ENCODE results near the gene PTGES3. TPM values are rescaled to one million over a fixed set of nuclear protein-coding genes. Genes with fewer than 3 reads are reported as not detected.

The PTGES3 gene
- total RNA-seq, 3 donors from 2014 or later (not counting 1 experiment from before 2014, with no cell fraction given): 79.2 to 93.8 (median 93.4) TPM

DNA sequence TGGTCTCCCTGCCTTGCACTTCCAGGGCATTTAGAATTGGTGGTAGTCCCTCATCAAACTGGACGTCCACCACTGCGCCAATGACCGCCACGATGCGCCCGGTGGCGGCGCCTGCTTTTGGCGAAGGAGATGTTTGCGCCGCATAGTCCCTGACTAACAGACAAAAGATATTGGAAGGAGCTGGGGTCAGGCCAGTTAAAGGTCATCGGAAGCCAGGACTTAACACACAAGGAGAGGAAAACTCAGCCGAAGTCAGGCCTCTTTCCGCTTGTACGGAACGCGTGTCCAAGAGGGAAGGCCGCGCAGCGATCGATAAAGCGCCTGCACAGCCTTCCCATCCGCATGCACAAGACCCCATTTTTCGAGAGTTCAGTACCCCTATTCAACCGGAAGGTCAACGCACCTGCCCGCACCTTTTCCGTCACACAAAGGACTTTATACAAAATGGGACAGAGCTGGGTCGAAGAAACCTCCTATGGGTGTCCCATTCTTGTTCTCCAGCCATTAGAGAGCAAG, 42.8 kb downstream of the PTGES3 start:
- peaks cover 38% of the 10 kb centered on the region for H3K36me3 ChIP-seq (ENCODE audit: control insufficient read depth, insufficient read depth, low read length)
- H3K27ac ChIP-seq (ENCODE audit: low read length): peak overlapping the region; percentile 87
- Mint-ChIP-seq H3K27me3 (ENCODE audit: low read depth in 2 of 2) (no peaks in the 10 kb centered on the region), H3K27ac (peak overlapping the region; percentile 92 to 97), H3K4me3 (peak overlapping the region; percentile 96), H3K9me3 (no peaks in the 10 kb centered on the region), H3K4me1 (peaks cover 27 to 28% of the 10 kb centered on the region in 2 donors), H3K36me3 (peaks cover 13% of the 10 kb centered on the region)
- TF ChIP-seq, protein P1, sequence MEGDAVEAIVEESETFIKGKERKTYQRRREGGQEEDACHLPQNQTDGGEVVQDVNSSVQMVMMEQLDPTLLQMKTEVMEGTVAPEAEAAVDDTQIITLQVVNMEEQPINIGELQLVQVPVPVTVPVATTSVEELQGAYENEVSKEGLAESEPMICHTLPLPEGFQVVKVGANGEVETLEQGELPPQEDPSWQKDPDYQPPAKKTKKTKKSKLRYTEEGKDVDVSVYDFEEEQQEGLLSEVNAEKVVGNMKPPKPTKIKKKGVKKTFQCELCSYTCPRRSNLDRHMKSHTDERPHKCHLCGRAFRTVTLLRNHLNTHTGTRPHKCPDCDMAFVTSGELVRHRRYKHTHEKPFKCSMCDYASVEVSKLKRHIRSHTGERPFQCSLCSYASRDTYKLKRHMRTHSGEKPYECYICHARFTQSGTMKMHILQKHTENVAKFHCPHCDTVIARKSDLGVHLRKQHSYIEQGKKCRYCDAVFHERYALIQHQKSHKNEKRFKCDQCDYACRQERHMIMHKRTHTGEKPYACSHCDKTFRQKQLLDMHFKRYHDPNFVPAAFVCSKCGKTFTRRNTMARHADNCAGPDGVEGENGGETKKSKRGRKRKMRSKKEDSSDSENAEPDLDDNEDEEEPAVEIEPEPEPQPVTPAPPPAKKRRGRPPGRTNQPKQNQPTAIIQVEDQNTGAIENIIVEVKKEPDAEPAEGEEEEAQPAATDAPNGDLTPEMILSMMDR (IDR thresholded peaks at IDR 0.05): no peak
- under 1% methylated on average over 29 of the region's 29 CpGs for WGBS (ENCODE audit: insufficient coverage)
- ATAC-seq (no peak), DNase-seq (no peak)
- peak overlapping the region; percentile 98 for H3K4me3 ChIP-seq (ENCODE audit: low read length)
- H3K9me3 ChIP-seq (ENCODE audit: control insufficient read depth, insufficient read depth, low read length): no peaks in the 10 kb centered on the region
- peaks cover 18% of the 10 kb centered on the region for H3K4me1 ChIP-seq (ENCODE audit: control insufficient read depth, insufficient read depth, low read length)
- no peaks in the 10 kb centered on the region for H3K27me3 ChIP-seq (ENCODE audit: control insufficient read depth, insufficient read depth, low read length)
- intact Hi-C loops (cut with micrococcal nuclease): no loop called here

DNA sequence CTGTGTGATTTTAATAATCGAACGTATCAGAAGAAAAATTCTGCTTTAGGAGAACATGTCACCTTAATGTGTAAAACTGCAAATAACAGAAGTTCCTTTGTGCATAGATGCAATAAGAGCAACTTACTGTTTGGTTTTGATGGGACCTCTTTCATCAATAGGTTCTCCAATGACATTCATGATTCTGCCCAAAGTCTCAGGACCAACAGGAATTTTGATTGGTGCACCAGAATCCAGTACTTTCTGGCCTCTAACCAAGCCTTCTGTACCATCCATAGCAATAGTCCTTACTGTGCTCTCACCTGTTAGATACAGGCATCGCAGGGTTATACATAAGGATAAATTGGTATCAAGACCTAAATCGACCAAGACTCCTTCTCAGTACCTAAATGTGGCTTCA, 43.4 kb downstream of the PTGES3 start:
- peak overlapping the region; percentile 87 for H3K27ac ChIP-seq (ENCODE audit: low read length)
- peaks cover 13% of the 10 kb centered on the region for H3K36me3 Mint-ChIP-seq
- TF ChIP-seq, protein P1 (IDR thresholded peaks at IDR 0.05): no peak
- 88% methylated on average over 3 of the region's 4 CpGs for WGBS (ENCODE audit: insufficient coverage)
- H3K27ac Mint-ChIP-seq: peak overlapping the region; percentile 92 to 97
- no peak for DNase-seq
- H3K36me3 ChIP-seq (ENCODE audit: control insufficient read depth, insufficient read depth, low read length): peaks cover 42% of the 10 kb centered on the region
- H3K4me1 ChIP-seq (ENCODE audit: control insufficient read depth, insufficient read depth, low read length): peaks cover 18% of the 10 kb centered on the region
- peaks cover 27 to 28% of the 10 kb centered on the region in 2 donors for H3K4me1 Mint-ChIP-seq
- no peaks in the 10 kb centered on the region for H3K27me3 Mint-ChIP-seq (ENCODE audit: low read depth in 2 of 2)
- no peaks in the 10 kb centered on the region for H3K9me3 Mint-ChIP-seq
- ATAC-seq: no peak
- peak overlapping the region; percentile 96 for H3K4me3 Mint-ChIP-seq
- no peaks in the 10 kb centered on the region for H3K9me3 ChIP-seq (ENCODE audit: control insufficient read depth, insufficient read depth, low read length)
- no peaks in the 10 kb centered on the region for H3K27me3 ChIP-seq (ENCODE audit: control insufficient read depth, insufficient read depth, low read length)
- H3K4me3 ChIP-seq (ENCODE audit: low read length): peak overlapping the region; percentile 98
- intact Hi-C loops (cut with micrococcal nuclease): no loop called here

DNA sequence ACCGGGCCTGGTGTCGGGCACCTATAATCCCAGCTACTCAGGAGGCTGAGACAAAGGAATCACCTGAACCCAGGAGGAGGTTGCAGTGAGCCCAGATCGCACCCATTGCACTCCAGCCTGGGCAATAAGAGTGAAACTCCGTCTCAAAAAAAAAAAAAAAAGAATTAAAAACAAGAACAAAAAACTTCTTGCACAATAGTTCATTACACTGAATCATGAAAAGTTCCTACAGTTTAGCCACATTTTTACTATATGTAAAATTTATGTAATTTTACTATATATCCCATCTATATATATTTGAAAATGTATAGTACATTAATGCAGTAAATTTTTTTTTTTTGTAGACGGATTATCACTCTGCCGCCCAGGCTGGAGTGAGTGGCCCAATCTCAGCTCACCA, 46.9 kb downstream of the PTGES3 start:
- H3K36me3 Mint-ChIP-seq: peaks cover 13% of the 10 kb centered on the region
- TF ChIP-seq, protein P1 (IDR thresholded peaks at IDR 0.05): no peak
- H3K9me3 Mint-ChIP-seq: no peaks in the 10 kb centered on the region

DNA sequence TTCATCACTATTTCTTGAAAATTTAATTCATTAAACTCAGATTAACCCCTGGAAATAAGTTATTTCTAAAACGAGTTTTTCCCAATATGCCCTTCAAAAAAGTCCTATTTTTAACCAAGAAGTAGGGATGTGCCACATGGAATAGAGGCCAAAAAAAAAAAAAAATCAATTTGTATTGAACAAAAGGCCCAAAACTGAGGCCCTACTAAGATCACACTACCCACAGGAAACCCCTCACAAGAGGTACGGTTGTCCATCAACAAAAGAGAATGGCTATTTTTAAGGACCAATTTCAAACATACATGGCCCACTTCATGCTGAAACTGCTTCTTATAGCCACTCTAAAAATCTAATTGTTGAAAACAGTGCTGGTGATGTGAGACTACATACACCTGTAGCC, 50.5 kb downstream of the PTGES3 start:
- intact Hi-C loops (cut with micrococcal nuclease): loop anchor here (2.0 to 5.0 kb wide), 3 partner anchors 35 to 275 kb away; partner anchors contain the start of genes APOF, PTGES3 and STAT2
- no peaks in the 10 kb centered on the region for H3K9me3 ChIP-seq (ENCODE audit: control insufficient read depth, insufficient read depth, low read length)
- H3K9me3 Mint-ChIP-seq: no peaks in the 10 kb centered on the region
- peaks cover 52% of the 10 kb centered on the region for H3K36me3 ChIP-seq (ENCODE audit: control insufficient read depth, insufficient read depth, low read length)
- ATAC-seq: no peak
- TF ChIP-seq, protein P1 (IDR thresholded peaks at IDR 0.05): no peak
- WGBS (ENCODE audit: insufficient coverage): 77% methylated on average over 2 of the region's 2 CpGs
- H3K27ac Mint-ChIP-seq: peak overlapping the region; percentile 91 to 93
- peaks cover 39 to 46% of the 10 kb centered on the region in 2 donors for H3K4me1 Mint-ChIP-seq
- no peaks in the 10 kb centered on the region for H3K27me3 Mint-ChIP-seq (ENCODE audit: low read depth in 2 of 2)
- H3K4me1 ChIP-seq (ENCODE audit: control insufficient read depth, insufficient read depth, low read length): peaks cover 43% of the 10 kb centered on the region
- H3K27me3 ChIP-seq (ENCODE audit: control insufficient read depth, insufficient read depth, low read length): no peaks in the 10 kb centered on the region
- no peak overlapping the region for H3K4me3 ChIP-seq (ENCODE audit: low read length)
- H3K4me3 Mint-ChIP-seq: peak overlapping the region; percentile 99
- no peaks in the 10 kb centered on the region for H3K36me3 Mint-ChIP-seq
- DNase-seq: no peak
- peak overlapping the region; percentile 68 for H3K27ac ChIP-seq (ENCODE audit: low read length)

More for the DNA sequence above, 46.9 kb downstream of the PTGES3 start:
- H3K4me3 Mint-ChIP-seq: no peak overlapping the region
- H3K36me3 ChIP-seq (ENCODE audit: control insufficient read depth, insufficient read depth, low read length): peaks cover 67% of the 10 kb centered on the region
- peaks cover 22% of the 10 kb centered on the region for H3K4me1 ChIP-seq (ENCODE audit: control insufficient read depth, insufficient read depth, low read length)
- H3K4me1 Mint-ChIP-seq: peaks cover 32 to 33% of the 10 kb centered on the region in 2 donors
- no peaks in the 10 kb centered on the region for H3K9me3 ChIP-seq (ENCODE audit: control insufficient read depth, insufficient read depth, low read length)
- no peak overlapping the region for H3K27ac ChIP-seq (ENCODE audit: low read length)
- no peak for ATAC-seq
- no peak overlapping the region for H3K27ac Mint-ChIP-seq
- 93% methylated on average over 4 of the region's 6 CpGs for WGBS (ENCODE audit: insufficient coverage)
- no peaks in the 10 kb centered on the region for H3K27me3 Mint-ChIP-seq (ENCODE audit: low read depth in 2 of 2)
- no peaks in the 10 kb centered on the region for H3K27me3 ChIP-seq (ENCODE audit: control insufficient read depth, insufficient read depth, low read length)
- DNase-seq: no peak
- H3K4me3 ChIP-seq (ENCODE audit: low read length): no peak overlapping the region
- intact Hi-C loops (cut with micrococcal nuclease): no loop called here

Measured in natural killer cell (primary cell).